A549 (cell line): ENCODE measurements around the gene ZNF101. TPM values are rescaled to one million over a fixed set of nuclear protein-coding genes. Genes with fewer than 3 reads are reported as not detected.

Source experiments
- ATAC-seq, 2 experiments: fragments of 200-7000 bp in 1 of 2; fragments of >200 bp in 1 of 2; cut with Nextera tagmentation in 1 of 2; cut with Tn5 transposase in 1 of 2; 3 replicates each; pipeline versions ENCODE4 v1.8.0 to v1.9.1; 2018 to 2020; ENCODE audit warnings: mild to moderate bottlenecking in 1 of 2, moderate library complexity in 1 of 2
- CTCF ChIA-PET: fragments of 300-600 bp; sonication (Branson Sonifier 250); formaldehyde crosslinking; extraction: SDS; loops from one replicate; lab custom pipeline; 2021; ENCODE audit warnings: antibody characterized with exemption, inconsistent platforms; lab: Yijun Ruan, JAX
- POLR2A ChIA-PET: fragments of 350-600 bp; formaldehyde crosslinking; extraction: SDS; loops from one replicate; lab custom pipeline; 2021; ENCODE audit warnings: antibody characterized with exemption, inconsistent platforms; lab: Yijun Ruan, JAX
- DNase-seq, 2 experiments: peaks; one replicate each; pipeline versions ENCODE4 v3.0.0 to v3.0.0-alpha.2; 2011 to 2016; ENCODE audit warnings: low read depth in 1 of 2, low spot score in 1 of 2
- FAIRE-seq: peaks from 2 replicates; lab custom pipeline; 2011; peaks lifted over from hg19 to GRCh38; lab: Jason Lieb, UNC
- H3K27ac ChIP-seq, 2 experiments: fragments of >200 bp; sonication (Bioruptor Twin); formaldehyde crosslinking; 3 replicates each; pipeline ENCODE4 v1.5.1; 2016 to 2017
- H3K4me1 ChIP-seq: fragments of >200 bp; sonication (Bioruptor Twin); formaldehyde crosslinking; 3 replicates; pipeline ENCODE4 v1.6.1; 2016
- H3K4me2 ChIP-seq: fragments of >200 bp; sonication (Bioruptor Twin); formaldehyde crosslinking; 3 replicates; pipeline ENCODE4 v1.6.1; 2016
- H3K4me3 ChIP-seq: fragments of >200 bp; sonication (Bioruptor Twin); formaldehyde crosslinking; 3 replicates; pipeline ENCODE4 v1.5.1; 2016
- H3K9me3 ChIP-seq: fragments of >200 bp; sonication (Bioruptor Twin); formaldehyde crosslinking; 3 replicates; pipeline ENCODE4 v1.6.1; 2016
- CEBPB ChIP-seq, 2 experiments: fragments of >200 bp in 1 of 2; sonication (Bioruptor Twin) in 1 of 2; formaldehyde crosslinking in 1 of 2; IDR thresholded peaks; 2 replicates each; pipeline ENCODE4 v1.6.1; 2012 to 2016
- CHD2 ChIP-seq: fragments of 150-350 bp; IDR thresholded peaks from 2 replicates; pipeline ENCODE4 v1.6.1; 2014; ENCODE audit warnings: low read length; ENCODE audit not compliant: partially characterized antibody
- E2F6 ChIP-seq: IDR thresholded peaks from 2 replicates; pipeline ENCODE4 v1.6.1; 2012; ENCODE audit warnings: low read depth, borderline replicate concordance
- EHF ChIP-seq: fragments of 250-450 bp; sonication (Bioruptor Pico); IDR thresholded peaks from 2 replicates; pipeline ENCODE4 v1.5.0; 2020; ENCODE audit warnings: mild to moderate bottlenecking
- EHMT2 ChIP-seq: fragments of 200-600 bp; sonication (generic); IDR thresholded peaks from 2 replicates; pipeline ENCODE4 v1.6.1; 2016; ENCODE audit warnings: antibody characterized with exemption, low read depth, mild to moderate bottlenecking, moderate library complexity
- EP300 ChIP-seq, 2 experiments: fragments of >200 bp; sonication (Bioruptor Twin); formaldehyde crosslinking; IDR thresholded peaks; 2 replicates in 1 of 2; 3 replicates in 1 of 2; pipeline ENCODE4 v1.6.1; 2016 to 2017
- ESRRA ChIP-seq: fragments of 150-350 bp; IDR thresholded peaks from 2 replicates; pipeline ENCODE4 v1.6.1; 2014; ENCODE audit warnings: mild to moderate bottlenecking, low read length, borderline replicate concordance
- FOSB ChIP-seq: fragments of 250-450 bp; sonication (Bioruptor Pico); IDR thresholded peaks from 2 replicates; pipeline ENCODE4 v1.5.0; 2020; ENCODE audit warnings: mild to moderate bottlenecking, moderate library complexity
- FOSL2 ChIP-seq, 2 experiments: fragments of 450-650 bp in 1 of 2; fragments of >200 bp in 1 of 2; sonication (Bioruptor Twin) in 1 of 2; formaldehyde crosslinking; IDR thresholded peaks; 2 replicates each; pipeline versions ENCODE4 v1.5.0 to v1.6.1; 2016 to 2020; ENCODE audit warnings: mild to moderate bottlenecking in 1 of 2, moderate library complexity in 1 of 2
- FOXS1 ChIP-seq: fragments of 250-450 bp; sonication (Bioruptor Pico); IDR thresholded peaks from 2 replicates; pipeline ENCODE4 v1.5.0; 2020; ENCODE audit warnings: mild to moderate bottlenecking, moderate library complexity
- HDAC2 ChIP-seq: fragments of 200-600 bp; sonication (generic); IDR thresholded peaks from 2 replicates; pipeline ENCODE4 v1.6.1; 2016
- KDM1A ChIP-seq: fragments of 200-600 bp; sonication (generic); IDR thresholded peaks from 2 replicates; pipeline ENCODE4 v1.6.1; 2016; ENCODE audit warnings: low read depth, mild to moderate bottlenecking
- MAZ ChIP-seq: fragments of 150-350 bp; IDR thresholded peaks from 2 replicates; pipeline ENCODE4 v1.6.1; 2014; ENCODE audit warnings: antibody characterized with exemption, low read depth, low read length, borderline replicate concordance
- NR3C1 ChIP-seq: fragments of >200 bp; sonication (Bioruptor Twin); formaldehyde crosslinking; IDR thresholded peaks from 3 replicates; pipeline ENCODE4 v1.6.1; 2017
- PBX3 ChIP-seq: IDR thresholded peaks from 2 replicates; pipeline ENCODE4 v1.6.1; 2012
- POLR2AphosphoS2 ChIP-seq: conservative IDR thresholded peaks from 2 replicates; pipeline ENCODE4 v1.6.1; 2012; ENCODE audit warnings: low read length, improper control_type of control experiment, inconsistent platforms
- RAD21 ChIP-seq, 2 experiments: fragments of >200 bp in 1 of 2; sonication (Bioruptor Twin) in 1 of 2; formaldehyde crosslinking in 1 of 2; IDR thresholded peaks in 1 of 2; conservative IDR thresholded peaks in 1 of 2; 2 replicates in 1 of 2; 3 replicates in 1 of 2; pipeline ENCODE4 v1.6.1; 2012 to 2018; ENCODE audit warnings: inconsistent platforms in 1 of 2
- RARB ChIP-seq: fragments of 250-450 bp; sonication (Bioruptor Pico); IDR thresholded peaks from 2 replicates; pipeline ENCODE4 v1.8.0; 2021; ENCODE audit warnings: mild to moderate bottlenecking, moderate library complexity
- RCOR1 ChIP-seq: fragments of 150-350 bp; IDR thresholded peaks from 2 replicates; pipeline ENCODE4 v1.6.1; 2014; ENCODE audit warnings: antibody characterized with exemption, low read length, low read depth
- REST ChIP-seq: fragments of 200-600 bp; sonication (generic); IDR thresholded peaks from 2 replicates; pipeline ENCODE4 v1.6.1; 2016; ENCODE audit warnings: antibody characterized with exemption, mild to moderate bottlenecking, moderate library complexity
- RNF2 ChIP-seq: fragments of 200-600 bp; sonication (generic); IDR thresholded peaks from 2 replicates; pipeline ENCODE4 v1.6.1; 2016; ENCODE audit warnings: low read depth, mild to moderate bottlenecking, antibody characterized with exemption, moderate library complexity, borderline replicate concordance
- SMC3 ChIP-seq: fragments of >200 bp; sonication (Bioruptor Twin); formaldehyde crosslinking; IDR thresholded peaks from 3 replicates; pipeline ENCODE4 v1.6.1; 2018; ENCODE audit warnings: inconsistent platforms
- SREBF2 ChIP-seq: fragments of 450-650 bp; IDR thresholded peaks from 2 replicates; pipeline ENCODE4 v1.6.1; 2014; ENCODE audit warnings: mild to moderate bottlenecking, moderate library complexity
- ZC3H11A ChIP-seq: fragments of 450-650 bp; IDR thresholded peaks from 2 replicates; pipeline ENCODE4 v1.6.1; 2014; ENCODE audit warnings: antibody characterized with exemption, mild to moderate bottlenecking
- WGBS: methylation state at CpG from one replicate; pipeline ENCODE4 v1.1.6; 2017; ENCODE audit errors: missing lambda C conversion rate; 5-methylcytosine and 5-hydroxymethylcytosine counted together
- polyA plus RNA-seq, 4 experiments: library from polyadenylated mRNA; depleted of rRNA in 3 of 4; stranded (reverse); fragments of >200 nt; fragmentation: RNase III in 1 of 4; extraction: RNeasy Plus Mini Kit Qiagen cat#74134 plus additional on column Dnase treatment in 1 of 4; gene quantifications; 2 replicates in 3 of 4; 3 replicates in 1 of 4; pipeline ENCODE4 v1.2.3, GENCODE V29; 2011 to 2017
- TF ChIP-seq, protein P1 (sequence below): IDR thresholded peaks from 2 replicates; pipeline ENCODE4 v1.6.1; 2012
- TF ChIP-seq, protein P2 (sequence below): fragments of 250-450 bp; sonication (Bioruptor Pico); IDR thresholded peaks from 2 replicates; pipeline ENCODE4 v1.5.0; 2021; ENCODE audit warnings: mild to moderate bottlenecking, moderate library complexity, borderline replicate concordance
- TF ChIP-seq, protein P3 (sequence below): fragments of 450-650 bp; IDR thresholded peaks from 2 replicates; pipeline ENCODE4 v1.6.1; 2014; ENCODE audit warnings: antibody characterized with exemption
- TF ChIP-seq, protein P4 (sequence below): fragments of 150-350 bp; IDR thresholded peaks from 2 replicates; pipeline ENCODE4 v1.6.1; 2014; ENCODE audit warnings: low read depth, mild to moderate bottlenecking, low read length

The ZNF101 gene
- polyA plus RNA-seq, 2 of the 4 experiments (the other 2 are of a cell fraction): 4.9 to 7.4 TPM

DNA sequence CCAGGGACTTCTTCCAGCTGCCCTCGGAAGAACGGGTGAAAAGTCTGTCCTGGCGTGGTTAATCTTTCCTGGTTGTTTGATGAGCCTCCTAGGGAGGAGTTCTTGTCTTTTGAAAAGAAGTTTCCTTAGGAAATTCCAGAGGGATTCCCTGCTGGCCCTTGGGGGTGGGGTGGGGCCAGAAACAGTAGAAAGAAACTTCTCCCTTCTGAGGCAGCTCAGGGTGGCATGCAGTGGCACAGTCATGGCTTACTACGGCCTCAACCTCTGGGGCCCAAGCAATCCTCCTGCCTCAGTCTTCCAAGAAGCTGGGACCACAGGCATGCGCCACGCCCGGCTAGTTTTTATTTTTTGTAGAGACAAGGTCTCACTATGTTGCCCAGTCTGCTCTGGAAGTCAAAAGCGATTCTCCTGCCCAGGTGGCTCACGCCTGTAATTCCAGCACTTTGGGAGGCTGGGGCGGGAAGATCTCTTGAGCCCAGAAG is 1.5 kb downstream of the ZNF101 start:
- TF ChIP-seq HDAC2 (no peak), EHMT2 (no peak), CHD2 (no peak), CEBPB (IDR thresholded peaks at IDR 0.05) (no peak), MAZ (no peak), NR3C1 (no peak), SMC3 (no peak), EHF (CRISPR knock-in tag) (no peak), KDM1A (no peak), RARB (CRISPR knock-in tag) (no peak), POLR2AphosphoS2 (no peak), E2F6 (no peak), ESRRA (no peak), REST (no peak)
- TF ChIP-seq, protein P1, sequence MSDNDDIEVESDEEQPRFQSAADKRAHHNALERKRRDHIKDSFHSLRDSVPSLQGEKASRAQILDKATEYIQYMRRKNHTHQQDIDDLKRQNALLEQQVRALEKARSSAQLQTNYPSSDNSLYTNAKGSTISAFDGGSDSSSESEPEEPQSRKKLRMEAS: no peak
- TF ChIP-seq, protein P2, sequence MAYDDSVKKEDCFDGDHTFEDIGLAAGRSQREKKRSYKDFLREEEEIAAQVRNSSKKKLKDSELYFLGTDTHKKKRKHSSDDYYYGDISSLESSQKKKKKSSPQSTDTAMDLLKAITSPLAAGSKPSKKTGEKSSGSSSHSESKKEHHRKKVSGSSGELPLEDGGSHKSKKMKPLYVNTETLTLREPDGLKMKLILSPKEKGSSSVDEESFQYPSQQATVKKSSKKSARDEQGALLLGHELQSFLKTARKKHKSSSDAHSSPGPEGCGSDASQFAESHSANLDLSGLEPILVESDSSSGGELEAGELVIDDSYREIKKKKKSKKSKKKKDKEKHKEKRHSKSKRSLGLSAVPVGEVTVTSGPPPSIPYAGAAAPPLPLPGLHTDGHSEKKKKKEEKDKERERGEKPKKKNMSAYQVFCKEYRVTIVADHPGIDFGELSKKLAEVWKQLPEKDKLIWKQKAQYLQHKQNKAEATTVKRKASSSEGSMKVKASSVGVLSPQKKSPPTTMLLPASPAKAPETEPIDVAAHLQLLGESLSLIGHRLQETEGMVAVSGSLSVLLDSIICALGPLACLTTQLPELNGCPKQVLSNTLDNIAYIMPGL (CRISPR knock-in tag): no peak
- TF ChIP-seq, protein P3, sequence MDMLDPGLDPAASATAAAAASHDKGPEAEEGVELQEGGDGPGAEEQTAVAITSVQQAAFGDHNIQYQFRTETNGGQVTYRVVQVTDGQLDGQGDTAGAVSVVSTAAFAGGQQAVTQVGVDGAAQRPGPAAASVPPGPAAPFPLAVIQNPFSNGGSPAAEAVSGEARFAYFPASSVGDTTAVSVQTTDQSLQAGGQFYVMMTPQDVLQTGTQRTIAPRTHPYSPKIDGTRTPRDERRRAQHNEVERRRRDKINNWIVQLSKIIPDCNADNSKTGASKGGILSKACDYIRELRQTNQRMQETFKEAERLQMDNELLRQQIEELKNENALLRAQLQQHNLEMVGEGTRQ: no peak
- FAIRE-seq: no peak
- no peak for DNase-seq
- no peak overlapping the region for H3K4me3 ChIP-seq
- peaks cover 14% of the 10 kb centered on the region; the same call in 2 of the 3 replicates for H3K9me3 ChIP-seq
- H3K4me1 ChIP-seq: peaks cover 4% of the 10 kb centered on the region; the same call in 1 of the 3 replicates
- POLR2A ChIA-PET: no interaction called here
- CTCF ChIA-PET: interaction anchor here (0.6 kb wide), 1 partner anchor 143 kb away, joined by 3 read pairs; no protein-coding TSS in a partner anchor
- 76% methylated on average over 6 of the region's 10 CpGs for WGBS
- peak overlapping the region; percentile 85 for H3K4me2 ChIP-seq
- ATAC-seq: no peak
- no peak overlapping the region for H3K27ac ChIP-seq

GRCh38 chr19:19672816-19673215 is 4.2 kb downstream of the ZNF101 start:
- FAIRE-seq: no peak
- H3K4me2 ChIP-seq: no peak overlapping the region
- H3K9me3 ChIP-seq: peaks cover 36% of the 10 kb centered on the region
- H3K27ac ChIP-seq: no peak overlapping the region
- no peak for ATAC-seq
- 93% methylated on average over 3 of the region's 3 CpGs for WGBS
- TF ChIP-seq RARB (CRISPR knock-in tag): no peak
- no peak for TF ChIP-seq RAD21 (conservative IDR thresholded peaks at IDR 0.05 in 1 of 2, IDR thresholded peaks at IDR 0.05 in 1 of 2)
- no peak for TF ChIP-seq EP300 (IDR thresholded peaks at IDR 0.05)
- TF ChIP-seq ZC3H11A: no peak
- no peak for TF ChIP-seq SREBF2
- no peak for TF ChIP-seq CEBPB (IDR thresholded peaks at IDR 0.05)
- TF ChIP-seq, protein P4, sequence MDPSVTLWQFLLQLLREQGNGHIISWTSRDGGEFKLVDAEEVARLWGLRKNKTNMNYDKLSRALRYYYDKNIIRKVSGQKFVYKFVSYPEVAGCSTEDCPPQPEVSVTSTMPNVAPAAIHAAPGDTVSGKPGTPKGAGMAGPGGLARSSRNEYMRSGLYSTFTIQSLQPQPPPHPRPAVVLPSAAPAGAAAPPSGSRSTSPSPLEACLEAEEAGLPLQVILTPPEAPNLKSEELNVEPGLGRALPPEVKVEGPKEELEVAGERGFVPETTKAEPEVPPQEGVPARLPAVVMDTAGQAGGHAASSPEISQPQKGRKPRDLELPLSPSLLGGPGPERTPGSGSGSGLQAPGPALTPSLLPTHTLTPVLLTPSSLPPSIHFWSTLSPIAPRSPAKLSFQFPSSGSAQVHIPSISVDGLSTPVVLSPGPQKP: no peak
- no peak for TF ChIP-seq FOSB (CRISPR knock-in tag)
- no peak for TF ChIP-seq FOXS1
- no peak for TF ChIP-seq PBX3
- TF ChIP-seq FOSL2 (IDR thresholded peaks at IDR 0.05): no peak
- TF ChIP-seq FOSL2 (CRISPR knock-in tag; IDR thresholded peaks at IDR 0.05): no peak
- TF ChIP-seq, protein P3: no peak
- TF ChIP-seq RNF2: no peak
- TF ChIP-seq RCOR1: no peak
- H3K4me3 ChIP-seq: no peak overlapping the region
- CTCF ChIA-PET: no interaction called here
- POLR2A ChIA-PET: no interaction called here
- DNase-seq: no peak
- H3K4me1 ChIP-seq: peaks cover 4% of the 10 kb centered on the region; the same call in 1 of the 3 replicates
